Ectodermal cell (in vitro differentiated cells): ENCODE data around the gene GORASP2.

Experiments used
- H3K27ac ChIP-seq: 2 replicates; pipeline ENCODE4 v1.7.0; 2013; ENCODE audit warnings: mild to moderate bottlenecking, low read depth, low read length; ENCODE audit not compliant: insufficient read depth, poor library complexity, severe bottlenecking
- H3K27me3 ChIP-seq: 2 replicates; pipeline ENCODE4 v1.7.0; 2013; ENCODE audit warnings: mild to moderate bottlenecking, low read length; ENCODE audit not compliant: insufficient read depth, control insufficient read depth, poor library complexity, severe bottlenecking
- H3K36me3 ChIP-seq: one replicate; pipeline ENCODE4 v1.7.0; 2013; ENCODE audit warnings: low read length; ENCODE audit not compliant: control insufficient read depth, insufficient read depth
- H3K4me1 ChIP-seq: one replicate; pipeline ENCODE4 v1.7.0; 2013; ENCODE audit warnings: low read length; ENCODE audit not compliant: control insufficient read depth, insufficient read depth
- H3K4me3 ChIP-seq: 2 replicates; pipeline ENCODE4 v1.7.0; 2013; ENCODE audit warnings: low read depth, low read length, control low read depth; ENCODE audit not compliant: insufficient read depth
- H3K9me3 ChIP-seq: 2 replicates; pipeline ENCODE4 v1.7.0; 2013; ENCODE audit warnings: mild to moderate bottlenecking, low read length, moderate library complexity; ENCODE audit not compliant: control insufficient read depth
- WGBS, 2 experiments: methylation state at CpG; one replicate each; pipeline ENCODE4 v1.1.7; 2013; ENCODE audit warnings: missing lambda C conversion rate in 2 of 2; 5-methylcytosine and 5-hydroxymethylcytosine counted together

GORASP2 gene

GRCh38 chr2:170963386-170963785 is 34.3 kb downstream of the GORASP2 start:
- Histone ChIP-seq H3K4me1 (no peaks in the 10 kb centered on the region), H3K4me3 (no peak overlapping the region), H3K27ac (no peak overlapping the region), H3K36me3 (peaks cover 34% of the 10 kb centered on the region), H3K27me3 (no peaks in the 10 kb centered on the region), H3K9me3 (no peaks in the 10 kb centered on the region)
- 83 to 98% methylated on average over 2 of the region's 5 CpGs for WGBS, 2 experiments

GRCh38 chr2:170965446-170966225 is 36.6 kb downstream of the GORASP2 start:
- WGBS, 2 experiments, result 89% methylated on average over 20 of the region's 20 CpGs
- H3K36me3 ChIP-seq, result peaks cover 34% of the 10 kb centered on the region

GRCh38 chr2:170966648-170967396 is 37.8 kb downstream of the GORASP2 start:
- Histone ChIP-seq H3K9me3 (no peaks in the 10 kb centered on the region), H3K4me3 (no peak overlapping the region), H3K27me3 (no peaks in the 10 kb centered on the region), H3K4me1 (no peaks in the 10 kb centered on the region), H3K27ac (no peak overlapping the region), H3K36me3 (peaks cover 27% of the 10 kb centered on the region)
- WGBS, 2 experiments, result 92% methylated on average over 13 of the region's 13 CpGs

More at GRCh38 chr2:170965446-170966225, 36.6 kb downstream of the GORASP2 start:
- Histone ChIP-seq H3K4me3 (no peak overlapping the region), H3K27ac (no peak overlapping the region), H3K27me3 (no peaks in the 10 kb centered on the region), H3K9me3 (no peaks in the 10 kb centered on the region), H3K4me1 (no peaks in the 10 kb centered on the region)

- peaks cover 27% of the 10 kb centered on the region for H3K36me3 ChIP-seq
- 93 to 98% methylated on average over 5 of the region's 5 CpGs for WGBS, 2 experiments
- no peaks in the 10 kb centered on the region for H3K4me1 ChIP-seq
These were observed 38.5 kb downstream of the GORASP2 start for GRCh38 chr2:170967553-170967952.

GRCh38 chr2:170968205-170969003 is 39.4 kb downstream of the GORASP2 start:
- Histone ChIP-seq H3K27me3 (no peaks in the 10 kb centered on the region), H3K4me3 (no peak overlapping the region), H3K9me3 (no peaks in the 10 kb centered on the region), H3K4me1 (no peaks in the 10 kb centered on the region), H3K27ac (no peak overlapping the region), H3K36me3 (peaks cover 27% of the 10 kb centered on the region)
- WGBS, 2 experiments, result 91 to 93% methylated on average over 12 of the region's 12 CpGs

More at GRCh38 chr2:170967553-170967952, 38.5 kb downstream of the GORASP2 start:
- H3K9me3 ChIP-seq, result no peaks in the 10 kb centered on the region
- H3K27ac ChIP-seq, result no peak overlapping the region
- no peak overlapping the region for H3K4me3 ChIP-seq
- H3K27me3 ChIP-seq, result no peaks in the 10 kb centered on the region

- Histone ChIP-seq H3K4me3 (no peak overlapping the region), H3K27ac (no peak overlapping the region), H3K27me3 (no peaks in the 10 kb centered on the region), H3K36me3 (peaks cover 24% of the 10 kb centered on the region), H3K4me1 (no peaks in the 10 kb centered on the region), H3K9me3 (no peaks in the 10 kb centered on the region)
- 93 to 95% methylated on average over 2 of the region's 2 CpGs for WGBS, 2 experiments
These were observed 40.0 kb downstream of the GORASP2 start for GRCh38 chr2:170969030-170969429.

DNA sequence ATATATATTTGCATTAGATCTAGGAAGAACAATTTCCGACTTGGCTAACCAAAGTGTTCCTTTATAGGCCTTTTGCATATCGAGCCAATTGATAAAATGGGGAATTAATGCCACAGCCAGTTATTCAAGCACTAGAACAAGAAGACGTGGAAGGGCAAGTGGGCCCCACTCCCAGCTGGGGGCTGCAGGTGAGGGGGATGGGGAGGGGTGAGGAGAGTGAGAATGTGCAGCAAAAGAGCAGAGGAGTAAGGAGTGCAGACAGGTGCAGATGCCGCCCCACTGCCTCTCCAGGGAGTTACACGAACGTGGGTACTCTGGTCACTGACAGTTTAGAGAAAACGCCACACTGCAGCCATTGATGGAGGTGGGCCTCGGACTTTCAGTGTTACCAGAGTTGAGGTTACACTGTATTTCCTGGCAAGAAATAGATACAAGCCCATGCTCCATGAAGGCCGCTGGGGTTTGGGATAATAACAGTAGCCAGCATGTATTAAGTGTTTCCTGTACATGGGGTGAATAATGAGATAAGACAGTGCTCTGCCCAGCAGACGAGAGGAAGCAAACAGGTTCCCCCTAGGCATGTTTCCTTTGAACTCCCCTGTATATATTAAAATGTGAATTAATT is 40.9 kb downstream of the GORASP2 start:
- H3K4me3 ChIP-seq, result no peak overlapping the region
- H3K27me3 ChIP-seq, result no peaks in the 10 kb centered on the region
- H3K4me1 ChIP-seq, result no peaks in the 10 kb centered on the region
- WGBS, 2 experiments, result 88 to 90% methylated on average over 9 to 10 of the region's 10 CpGs
- H3K27ac ChIP-seq, result no peak overlapping the region
- no peaks in the 10 kb centered on the region for H3K9me3 ChIP-seq
- peaks cover 22% of the 10 kb centered on the region for H3K36me3 ChIP-seq

DNA sequence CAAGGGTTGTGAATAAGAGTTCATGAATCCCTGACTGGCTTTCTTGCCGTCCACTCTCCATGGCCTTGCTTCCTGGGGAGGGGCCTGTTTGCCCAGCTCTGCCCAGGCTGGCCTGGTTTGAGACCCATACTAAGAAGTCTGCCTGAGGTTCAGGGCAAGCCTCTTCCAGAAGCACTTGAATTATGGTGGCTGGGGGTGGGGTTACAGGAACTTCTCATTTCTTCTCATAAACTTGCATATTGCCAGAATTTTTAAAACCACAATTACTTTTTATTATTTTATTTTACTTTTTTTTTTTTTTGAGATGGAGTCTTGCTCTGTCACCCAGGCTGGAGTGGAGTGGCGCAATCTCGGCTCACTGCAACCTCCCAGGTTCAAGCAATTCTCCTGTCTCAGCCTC is 42.0 kb downstream of the GORASP2 start:
- no peak overlapping the region for H3K27ac ChIP-seq
- no peaks in the 10 kb centered on the region for H3K27me3 ChIP-seq
- 94 to 98% methylated on average over 3 of the region's 3 CpGs for WGBS, 2 experiments
- H3K4me1 ChIP-seq, result no peaks in the 10 kb centered on the region
- H3K36me3 ChIP-seq, result peaks cover 11% of the 10 kb centered on the region
- H3K9me3 ChIP-seq, result no peaks in the 10 kb centered on the region
- H3K4me3 ChIP-seq, result no peak overlapping the region

GRCh38 chr2:170972296-170973224 is 43.5 kb downstream of the GORASP2 start:
- no peaks in the 10 kb centered on the region for H3K9me3 ChIP-seq
- no peaks in the 10 kb centered on the region for H3K4me1 ChIP-seq
- H3K27me3 ChIP-seq, result no peaks in the 10 kb centered on the region
- H3K36me3 ChIP-seq, result no peaks in the 10 kb centered on the region
- H3K27ac ChIP-seq, result no peak overlapping the region
- no peak overlapping the region for H3K4me3 ChIP-seq
- 87 to 91% methylated on average over 20 of the region's 20 CpGs for WGBS, 2 experiments
